ENCODE results near the gene AKR1E2.

The AKR1E2 gene
- 0.93 to 5.0 (median 2.8) reads per million in 18 experiments for total RNA-seq

- DNase-seq = peak; percentile 91 to 92
Observed at GRCh38 chr10:4825868-4826791, at the start of gene AKR1E2. Gene AKR1E2 (plus strand): TSS chr10:4826207. CDS start chr10:4826325, 118 bp downstream.

GRCh38 chr10:4776234-4776638 lies 49.8 kb upstream of the AKR1E2 start:
- DNase-seq = no peak

- DNase-seq = no peak
Observed at GRCh38 chr10:4778761-4779160, 47.2 kb upstream of the AKR1E2 start.

GRCh38 chr10:4780091-4780490 lies 45.9 kb upstream of the AKR1E2 start:
- no peak for DNase-seq

- DNase-seq = no peak
Observed at GRCh38 chr10:4780782-4781181, 45.2 kb upstream of the AKR1E2 start.

GRCh38 chr10:4781955-4782354 lies 44.1 kb upstream of the AKR1E2 start:
- no peak for DNase-seq

GRCh38 chr10:4784667-4785333 lies 41.2 kb upstream of the AKR1E2 start:
- no peak for DNase-seq

GRCh38 chr10:4786043-4786839 lies 39.8 kb upstream of the AKR1E2 start:
- DNase-seq = peak in 1 of 2 donors; percentile 39

GRCh38 chr10:4790045-4790444 lies 36.0 kb upstream of the AKR1E2 start:
- no peak for DNase-seq

GRCh38 chr10:4790922-4791321 lies 35.1 kb upstream of the AKR1E2 start:
- DNase-seq = no peak

- no peak for DNase-seq
Observed at GRCh38 chr10:4792381-4792780, 33.6 kb upstream of the AKR1E2 start.

- DNase-seq = no peak
Observed at GRCh38 chr10:4801405-4801804, 24.6 kb upstream of the AKR1E2 start.

GRCh38 chr10:4802711-4803487 lies 23.1 kb upstream of the AKR1E2 start:
- DNase-seq = no peak

GRCh38 chr10:4803822-4804221 lies 22.2 kb upstream of the AKR1E2 start:
- no peak for DNase-seq

GRCh38 chr10:4804465-4804864 lies 21.5 kb upstream of the AKR1E2 start:
- DNase-seq = no peak

- DNase-seq = no peak
Observed at GRCh38 chr10:4806534-4806933, 19.5 kb upstream of the AKR1E2 start.

- DNase-seq = peak in 1 of 2 donors; percentile 8
Observed at GRCh38 chr10:4807761-4808507, 18.1 kb upstream of the AKR1E2 start.

- DNase-seq = no peak
Observed at GRCh38 chr10:4809156-4809555, 16.9 kb upstream of the AKR1E2 start.

- DNase-seq = no peak
Observed at GRCh38 chr10:4810092-4810491, 15.9 kb upstream of the AKR1E2 start.

GRCh38 chr10:4812046-4812445 lies 14.0 kb upstream of the AKR1E2 start:
- DNase-seq = peak; percentile 37 to 66

GRCh38 chr10:4813023-4813422 lies 13.0 kb upstream of the AKR1E2 start:
- DNase-seq = peak; percentile 41 to 58
